ENCODE results near the gene ZSWIM7.

GRCh38 chr17:15967706-15968399 lies 31.7 kb downstream of the ZSWIM7 start:
- TF ChIP-seq CTCF (IDR thresholded peaks at IDR 0.05; ENCODE audit: low read depth, low read length, poor library complexity, severe bottlenecking) (no peak), EZH2phosphoT487 (IDR thresholded peaks at IDR 0.05; ENCODE audit: borderline replicate concordance, low read length) (no peak)

All from DOHH2 (cell line).